GM21423 (cell line): ENCODE data around the gene SETD3.
A peak's percentile ranks its signal among the peaks of the same experiment; 100 is the strongest.

Experiments
- ATAC-seq: cut with Tn5 transposase; IDR thresholded peaks from one replicate; pipeline ENCODE4 v1.9.1; 2021; ENCODE audit warnings: mild to moderate bottlenecking, moderate library complexity; ENCODE audit not compliant: unreplicated experiment

Gene SETD3

GRCh38 chr14:99479906-99480869 lies at the start of gene SETD3:
Gene SETD3 (minus strand): TSS chr14:99480859. CDS start chr14:99465805, 15,054 bp downstream.
- ATAC-seq, result peak; percentile 3

GRCh38 chr14:99529899-99530298 lies 49.2 kb upstream of the SETD3 start:
- ATAC-seq, result no peak

- ATAC-seq, result no peak
Measured at GRCh38 chr14:99527427-99528076, 46.9 kb upstream of the SETD3 start.

GRCh38 chr14:99527026-99527425 lies 46.4 kb upstream of the SETD3 start:
- no peak for ATAC-seq

- ATAC-seq, result no peak
Measured at GRCh38 chr14:99525699-99526080, 45.0 kb upstream of the SETD3 start.

- ATAC-seq, result no peak
Measured at GRCh38 chr14:99524804-99525698, 44.4 kb upstream of the SETD3 start.

- no peak for ATAC-seq
Measured at GRCh38 chr14:99524091-99524661, 43.5 kb upstream of the SETD3 start.

GRCh38 chr14:99523704-99524055 lies 43.0 kb upstream of the SETD3 start:
- ATAC-seq, result no peak

GRCh38 chr14:99522934-99523703 lies 42.5 kb upstream of the SETD3 start:
- no peak for ATAC-seq

GRCh38 chr14:99522457-99522891 lies 41.8 kb upstream of the SETD3 start:
- ATAC-seq, result no peak

- ATAC-seq, result no peak
Measured at GRCh38 chr14:99522025-99522401, 41.4 kb upstream of the SETD3 start.

- no peak for ATAC-seq
Measured at GRCh38 chr14:99521176-99522024, 40.7 kb upstream of the SETD3 start.

GRCh38 chr14:99520571-99521081 lies 40.0 kb upstream of the SETD3 start:
- no peak for ATAC-seq

- ATAC-seq, result no peak
Measured at GRCh38 chr14:99519931-99520421, 39.3 kb upstream of the SETD3 start.

GRCh38 chr14:99519347-99519881 lies 38.8 kb upstream of the SETD3 start:
- ATAC-seq, result no peak

- peak; percentile 67 for ATAC-seq
Measured at GRCh38 chr14:99518441-99519346, 38.0 kb upstream of the SETD3 start.

- no peak for ATAC-seq
Measured at GRCh38 chr14:99517643-99518381, 37.2 kb upstream of the SETD3 start.
